Activated naive CD4-positive, alpha-beta T cell treated with Interleukin-2 at 50 U/mL for 16 hours (primary cell): ENCODE data around the gene C11orf86.
"Not testable (repeated sequence)": the region's sequence is repeated elsewhere in the genome, so short reads cannot be mapped to it uniquely, and the experiment has no call there.

ENCODE experiments used
- DNase-seq: peaks from one replicate; pipeline ENCODE4 v3.0.0-alpha.2; 2020

C11orf86 gene

GRCh38 chr11:66992041-66992440, 16.9 kb downstream of the C11orf86 start:
- DNase-seq = no peak

GRCh38 chr11:66996609-66997273, 21.6 kb downstream of the C11orf86 start:
- no peak for DNase-seq

GRCh38 chr11:66999555-66999954, 24.5 kb downstream of the C11orf86 start:
- DNase-seq = no peak

- no peak for DNase-seq
Measured at GRCh38 chr11:67001332-67001731, 26.2 kb downstream of the C11orf86 start.

- DNase-seq = no peak
Measured at GRCh38 chr11:67002297-67002913, 27.3 kb downstream of the C11orf86 start.

GRCh38 chr11:67002921-67003411, 27.9 kb downstream of the C11orf86 start:
- DNase-seq = no peak

- DNase-seq = not testable (repeated sequence)
Measured at GRCh38 chr11:67005200-67005599, 30.1 kb downstream of the C11orf86 start.

GRCh38 chr11:67006029-67006884, 31.2 kb downstream of the C11orf86 start:
- DNase-seq = peak; percentile 21

GRCh38 chr11:67007126-67007525, 32.0 kb downstream of the C11orf86 start:
- DNase-seq = no peak

GRCh38 chr11:67010296-67010905, 35.3 kb downstream of the C11orf86 start:
- DNase-seq = no peak

- DNase-seq = no peak
Measured at GRCh38 chr11:67013511-67014045, 38.5 kb downstream of the C11orf86 start.

GRCh38 chr11:67014343-67014742, 39.2 kb downstream of the C11orf86 start:
- DNase-seq = no peak

- no peak for DNase-seq
Measured at GRCh38 chr11:67015048-67015447, 39.9 kb downstream of the C11orf86 start.

GRCh38 chr11:67016550-67016949, 41.4 kb downstream of the C11orf86 start:
- DNase-seq = no peak

GRCh38 chr11:67020949-67021348, 45.8 kb downstream of the C11orf86 start:
- no peak for DNase-seq

- DNase-seq = no peak
Measured at GRCh38 chr11:67022341-67022933, 47.3 kb downstream of the C11orf86 start.

- DNase-seq = peak; percentile 22
Measured at GRCh38 chr11:67022961-67023956, 48.2 kb downstream of the C11orf86 start, which contains the start of gene SYT12. SYT12 (plus strand) TSS chr11:67023134; CDS start chr11:67030145, 7,011 bp downstream.

- no peak for DNase-seq
Measured at GRCh38 chr11:67023957-67024353, 48.9 kb downstream of the C11orf86 start.

GRCh38 chr11:67024410-67024809, 49.3 kb downstream of the C11orf86 start:
- peak; percentile 52 for DNase-seq

GRCh38 chr11:67024966-67025365, 49.9 kb downstream of the C11orf86 start:
- DNase-seq = no peak

GRCh38 chr11:67025750-67026149, 50.6 kb downstream of the C11orf86 start:
- DNase-seq = no peak
